ENCODE measurements around the gene CTAG1B.

DNA sequence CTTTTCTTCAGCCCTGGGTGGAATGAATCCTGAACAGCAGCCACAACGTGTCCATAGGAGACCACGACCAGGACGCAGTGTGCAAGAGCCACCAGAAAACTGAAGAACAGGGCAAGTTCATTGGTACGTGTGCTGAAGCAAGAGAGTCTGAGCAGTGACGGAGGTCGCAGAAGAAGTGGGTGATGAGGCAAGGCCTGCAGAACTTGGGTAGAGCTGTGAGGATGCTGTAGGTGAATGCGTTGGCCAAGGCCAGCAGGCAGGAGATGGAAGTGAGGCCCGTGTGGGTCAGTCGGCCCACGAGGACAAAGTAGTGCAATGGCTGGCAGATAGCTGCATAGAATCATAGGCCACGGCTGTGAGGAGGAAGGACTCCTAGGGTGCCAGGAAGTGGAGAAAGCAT is 39.9 kb upstream of the CTAG1B start:
- TF ChIP-seq POLR2AphosphoS5 (IDR thresholded peaks at IDR 0.05; ENCODE audit: borderline replicate concordance, low read depth, low read length) (no peak), EZH2 (IDR thresholded peaks at IDR 0.05) (no peak)
